NT2/D1 (cell line): ENCODE results near the gene ACVR1.

ENCODE experiments used
- SUZ12 ChIP-seq: IDR thresholded peaks from 2 replicates; pipeline ENCODE4 v1.6.1; 2011; ENCODE audit not compliant: insufficient read length, insufficient read depth; ENCODE audit errors: extremely low read depth
- ZNF274 ChIP-seq: IDR thresholded peaks from 2 replicates; pipeline ENCODE4 v1.6.1; 2011; ENCODE audit warnings: mild to moderate bottlenecking, low read depth, low read length

DNA sequence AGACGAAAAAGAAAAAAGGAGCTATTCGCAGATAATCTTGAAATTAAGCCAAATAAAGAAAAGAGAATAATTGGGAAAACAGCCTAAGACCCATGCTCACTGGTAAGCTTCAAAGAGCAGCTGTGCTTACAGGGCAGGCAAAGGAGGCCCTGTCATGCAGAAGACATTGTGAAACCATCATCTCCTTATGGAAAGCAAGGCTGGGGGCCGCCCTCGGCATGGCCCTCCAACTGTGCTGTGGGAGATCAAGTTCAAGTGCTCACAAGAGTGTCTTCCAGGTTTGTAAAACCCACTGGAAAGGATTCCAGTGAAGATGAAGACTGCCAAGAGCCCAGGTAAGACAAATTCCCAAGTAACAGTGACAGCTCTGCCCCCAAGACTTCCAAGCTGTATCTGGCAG, 32.2 kb downstream of the ACVR1 start:
- TF ChIP-seq SUZ12 (no peak), ZNF274 (no peak)
